WTC11 (cell line): ENCODE measurements around the gene CAP1. TPM values are rescaled to one million over a fixed set of nuclear protein-coding genes. Genes with fewer than 3 reads are reported as not detected.

ENCODE experiments used
- ATAC-seq: fragments of 200-7000 bp; cut with Tn5 transposase; 2 replicates; pipeline ENCODE4 v1.10.0; 2021; ENCODE audit warnings: mild to moderate bottlenecking, moderate library complexity
- CTCF ChIA-PET: fragments of 300-600 bp; sonication (Branson Sonifier 250); formaldehyde crosslinking; loops from one replicate; lab custom pipeline; 2021; ENCODE audit warnings: antibody characterized with exemption; lab: Charles Lee
- POLR2A ChIA-PET: fragments of 350-600 bp; sonication (Branson Sonifier 250); formaldehyde crosslinking; loops from one replicate; lab custom pipeline; 2021; ENCODE audit warnings: antibody characterized with exemption; lab: Charles Lee
- DNase-seq: peaks from one replicate; pipeline ENCODE4 v3.0.0; 2021; ENCODE audit warnings: low spot score
- H3K27ac Mint-ChIP-seq: 2 replicates; pipeline ENCODE4 v1.8.0; 2021; ENCODE audit warnings: mixed read lengths
- H3K27me3 Mint-ChIP-seq: 2 replicates; pipeline ENCODE4 v1.8.0; 2021; ENCODE audit warnings: low read depth, mild to moderate bottlenecking, moderate library complexity, mixed read lengths
- H3K36me3 Mint-ChIP-seq: 2 replicates; pipeline ENCODE4 v1.8.0; 2021; ENCODE audit warnings: mixed read lengths
- H3K4me1 Mint-ChIP-seq: 2 replicates; pipeline ENCODE4 v1.8.0; 2022; ENCODE audit warnings: mixed read lengths
- H3K4me3 Mint-ChIP-seq: 2 replicates; pipeline ENCODE4 v1.8.0; 2021; ENCODE audit warnings: mild to moderate bottlenecking, moderate library complexity, mixed read lengths
- H3K9me3 Mint-ChIP-seq: 2 replicates; pipeline ENCODE4 v1.8.0; 2021; ENCODE audit warnings: mixed read lengths
- ATF6 ChIP-seq: sonication (generic); formaldehyde crosslinking; IDR thresholded peaks from 2 replicates; pipeline ENCODE4 v1.8.1; 2023; ENCODE audit warnings: mild to moderate bottlenecking, missing genetic modification reagents
- FOXJ3 ChIP-seq: sonication (generic); formaldehyde crosslinking; IDR thresholded peaks from 2 replicates; pipeline ENCODE4 v1.9.0; 2021; ENCODE audit warnings: missing genetic modification reagents, mild to moderate bottlenecking, borderline replicate concordance
- FOXP1 ChIP-seq: sonication (generic); formaldehyde crosslinking; IDR thresholded peaks from 2 replicates; pipeline ENCODE4 v1.8.0; 2022; ENCODE audit warnings: missing genetic modification reagents, mild to moderate bottlenecking, moderate library complexity, borderline replicate concordance
- GTF2I ChIP-seq: fragments of 250-450 bp; sonication (Bioruptor Pico); conservative IDR thresholded peaks from 2 replicates; pipeline ENCODE4 v1.4.0; 2021; ENCODE audit warnings: mild to moderate bottlenecking
- IRF2 ChIP-seq: sonication (generic); formaldehyde crosslinking; IDR thresholded peaks from 2 replicates; pipeline ENCODE4 v1.8.0; 2022; ENCODE audit warnings: low read depth, missing genetic modification reagents, borderline replicate concordance
- MAX ChIP-seq: sonication (generic); formaldehyde crosslinking; IDR thresholded peaks from 2 replicates; pipeline ENCODE4 v1.8.0; 2022; ENCODE audit warnings: mild to moderate bottlenecking, missing genetic modification reagents
- MXD4 ChIP-seq: fragments of 250-450 bp; sonication (Bioruptor Pico); IDR thresholded peaks from 2 replicates; pipeline ENCODE4 v1.8.0; 2021; ENCODE audit warnings: mild to moderate bottlenecking, moderate library complexity, borderline replicate concordance
- NFE2L1 ChIP-seq: sonication (generic); formaldehyde crosslinking; IDR thresholded peaks from 2 replicates; pipeline ENCODE4 v1.8.1; 2023; ENCODE audit warnings: missing genetic modification reagents
- NFYB ChIP-seq: sonication (generic); formaldehyde crosslinking; conservative IDR thresholded peaks from 2 replicates; pipeline ENCODE4 v1.8.0; 2022; ENCODE audit warnings: low read depth, missing genetic modification reagents
- RORB ChIP-seq: fragments of 250-450 bp; sonication (Bioruptor Pico); IDR thresholded peaks from 2 replicates; pipeline ENCODE4 v1.9.0; 2021; ENCODE audit warnings: mild to moderate bottlenecking
- TEAD4 ChIP-seq: sonication (generic); formaldehyde crosslinking; IDR thresholded peaks from 2 replicates; pipeline ENCODE4 v1.8.0; 2022; ENCODE audit warnings: mild to moderate bottlenecking, missing genetic modification reagents
- USF1 ChIP-seq: sonication (generic); formaldehyde crosslinking; IDR thresholded peaks from 2 replicates; pipeline ENCODE4 v1.8.0; 2022; ENCODE audit warnings: mild to moderate bottlenecking, missing genetic modification reagents
- ZNF138 ChIP-seq: sonication (generic); formaldehyde crosslinking; conservative IDR thresholded peaks from 2 replicates; pipeline ENCODE4 v1.8.1; 2022; ENCODE audit warnings: mild to moderate bottlenecking, moderate library complexity, missing genetic modification reagents
- total RNA-seq: library from RNA; stranded (reverse); gene quantifications from 3 replicates; pipeline ENCODE4 v1.2.3, GENCODE V29; 2021

The CAP1 gene
- total RNA-seq, 1 experiment from 2014 or later, result 304 TPM

- CTCF ChIA-PET, result no interaction called here
- H3K9me3 Mint-ChIP-seq, result peaks cover 9% of the 10 kb centered on the region
- no peak overlapping the region for H3K4me3 Mint-ChIP-seq
- no peak for DNase-seq
- no peak overlapping the region for H3K27ac Mint-ChIP-seq
- H3K36me3 Mint-ChIP-seq, result 0 out of 2 replicates have a peak, but pooled peaks cover 3% of the 10 kb centered on the region
- no peak for ATAC-seq
- peaks cover 41% of the 10 kb centered on the region for H3K27me3 Mint-ChIP-seq
- TF ChIP-seq MXD4 (CRISPR knock-in tag) (no peak), MAX (CRISPR knock-in tag) (no peak), TEAD4 (CRISPR knock-in tag) (no peak), NFE2L1 (no peak)
- TF ChIP-seq, all 79 proteins: peak for 0
- POLR2A ChIA-PET, result no interaction called here
- no peaks in the 10 kb centered on the region for H3K4me1 Mint-ChIP-seq
Observed at GRCh38 chr1:40114400-40114799, 73.9 kb downstream of the CAP1 start.

- ChIA-PET CTCF (interaction anchor here (0.7 to 1.5 kb wide), 2 partner anchors 24 to 195 kb away, joined by 3 to 4 read pairs; no protein-coding TSS in a partner anchor), POLR2A (interaction anchor here (1.0 kb wide), 1 partner anchor 9 kb away, joined by 3 read pairs; no protein-coding TSS in a partner anchor)
- no peak for DNase-seq
- no peak for ATAC-seq
- TF ChIP-seq NFYB (CRISPR knock-in tag) (no peak), GTF2I (CRISPR knock-in tag) (no peak), RORB (CRISPR knock-in tag) (no peak), ATF6 (no peak), MXD4 (CRISPR knock-in tag) (no peak), USF1 (no peak), FOXJ3 (no peak), IRF2 (CRISPR knock-in tag) (no peak), ZNF138 (no peak), FOXP1 (CRISPR knock-in tag) (no peak)
- Mint-ChIP-seq H3K9me3 (no peaks in the 10 kb centered on the region), H3K27me3 (peaks cover 38% of the 10 kb centered on the region), H3K4me1 (no peaks in the 10 kb centered on the region), H3K27ac (no peak overlapping the region), H3K4me3 (no peak overlapping the region), H3K36me3 (no peaks in the 10 kb centered on the region)
Observed at GRCh38 chr1:40120128-40120527, 79.6 kb downstream of the CAP1 start.

Other genes starting within 250 kb of the CAP1 start
- gene TRIT1, start 157.2 kb upstream of the CAP1 start, total RNA-seq, result 26.3 to 31.4 TPM (median 27.3 TPM) in 3 replicates
- gene MYCL, start 138.8 kb upstream of the CAP1 start, total RNA-seq, result 31.0 to 32.6 TPM (median 32.2 TPM) in 3 replicates
- 11.5 to 14.0 TPM (median 12.9 TPM) in 3 replicates for gene MFSD2A, start 85.6 kb upstream of the CAP1 start, total RNA-seq
- 107 to 117 TPM (median 111 TPM) in 3 replicates for gene PPT1, start 56.5 kb downstream of the CAP1 start, total RNA-seq
- gene RLF, start 120.7 kb downstream of the CAP1 start, total RNA-seq, result 18.5 to 22.1 TPM (median 20.2 TPM) in 3 replicates
- not detected in 3 replicates for gene TMCO2, start 207.2 kb downstream of the CAP1 start, total RNA-seq
- 27.0 to 31.7 TPM (median 28.9 TPM) in 3 replicates for gene ZMPSTE24, start 217.5 kb downstream of the CAP1 start, total RNA-seq